ENCODE results near the gene TNFSF13B.

GRCh38 chr13:108313382-108313781, 43.9 kb downstream of the TNFSF13B start:
- no peak for TF ChIP-seq CTCF (IDR thresholded peaks at IDR 0.05)
- no peak for TF ChIP-seq POLR2A (IDR thresholded peaks at IDR 0.05)

Data from Peyer's patch (tissue), 4 donors.